ENCODE results near the gene PDLIM1. TPM values are rescaled to one million over a fixed set of nuclear protein-coding genes. Genes with fewer than 3 reads are reported as not detected.

PDLIM1 gene
- total RNA-seq, 4 donors from 2014 or later: 59.5 to 142 (median 79.2) TPM

- Histone ChIP-seq H3K36me3 (peaks cover 0 to under 1% (median 0%) of the 10 kb centered on the region in 3 donors), H3K27ac (peak overlapping the region in 1 of 4 donors; percentile 8), H3K4me1 (peaks cover 4 to 35% (median 9%) of the 10 kb centered on the region in 3 donors), H3K9me3 (no peaks in the 10 kb centered on the region), H3K4me3 (no peak overlapping the region), H3K27me3 (no peaks in the 10 kb centered on the region)
- intact Hi-C loops (cut with DNase I): no loop called here
- 83 to 92% methylated on average over 2 of the region's 2 CpGs for WGBS, 2 donors
- no peak for TF ChIP-seq POLR2A (IDR thresholded peaks at IDR 0.05)
- TF ChIP-seq CTCF (IDR thresholded peaks at IDR 0.05): no peak
- DNase-seq: no peak
Observed at GRCh38 chr10:95326396-95326795, 35.6 kb upstream of the PDLIM1 start.

- TF ChIP-seq CTCF (IDR thresholded peaks at IDR 0.05): no peak
- TF ChIP-seq POLR2A (IDR thresholded peaks at IDR 0.05): no peak
- H3K27ac ChIP-seq: peak overlapping the region in 1 of 4 donors; percentile 8
- peaks cover 4 to 30% (median 9%) of the 10 kb centered on the region in 3 donors for H3K4me1 ChIP-seq
- no peaks in the 10 kb centered on the region for H3K27me3 ChIP-seq
- H3K9me3 ChIP-seq: no peaks in the 10 kb centered on the region
- no peak overlapping the region for H3K4me3 ChIP-seq
- no peak for DNase-seq
- 83 to 100% methylated on average over 2 of the region's 2 CpGs for WGBS, 2 donors
- intact Hi-C loops (cut with DNase I): no loop called here
- peaks cover 0 to 4% (median 0%) of the 10 kb centered on the region in 3 donors for H3K36me3 ChIP-seq
Observed at GRCh38 chr10:95325863-95326262, 35.1 kb upstream of the PDLIM1 start.

- DNase-seq: no peak
- Histone ChIP-seq H3K4me3 (no peak overlapping the region), H3K36me3 (peaks cover 0 to 10% (median 0%) of the 10 kb centered on the region in 3 donors), H3K27me3 (no peaks in the 10 kb centered on the region), H3K9me3 (no peaks in the 10 kb centered on the region), H3K4me1 (peaks cover 4 to 23% (median 9%) of the 10 kb centered on the region in 3 donors), H3K27ac (no peak overlapping the region)
- WGBS, 2 donors: 75 to 86% methylated on average over 11 of the region's 11 CpGs
- intact Hi-C loops (cut with DNase I): no loop called here
- TF ChIP-seq CTCF (IDR thresholded peaks at IDR 0.05) (no peak), POLR2A (IDR thresholded peaks at IDR 0.05) (no peak)
Observed at GRCh38 chr10:95324436-95325268, 33.8 kb upstream of the PDLIM1 start.

GRCh38 chr10:95321554-95322301 lies 30.9 kb upstream of the PDLIM1 start:
- DNase-seq: no peak
- Histone ChIP-seq H3K27me3 (no peaks in the 10 kb centered on the region), H3K4me1 (peaks cover 0 to 11% (median 0%) of the 10 kb centered on the region in 3 donors), H3K36me3 (peaks cover 0 to 10% (median 0%) of the 10 kb centered on the region in 3 donors), H3K27ac (no peak overlapping the region), H3K4me3 (no peak overlapping the region), H3K9me3 (no peaks in the 10 kb centered on the region)
- TF ChIP-seq POLR2A (IDR thresholded peaks at IDR 0.05) (no peak), CTCF (IDR thresholded peaks at IDR 0.05) (no peak)
- intact Hi-C loops (cut with DNase I): no loop called here
- WGBS, 2 donors: 88% methylated on average over 10 of the region's 10 CpGs

GRCh38 chr10:95319239-95319638 lies 28.4 kb upstream of the PDLIM1 start:
- peaks cover 0 to 11% (median 0%) of the 10 kb centered on the region in 3 donors for H3K4me1 ChIP-seq
- intact Hi-C loops (cut with DNase I): no loop called here
- no peak overlapping the region for H3K4me3 ChIP-seq
- DNase-seq: no peak
- no peaks in the 10 kb centered on the region for H3K9me3 ChIP-seq
- peak overlapping the region in 1 of 4 donors; percentile 13 for H3K27ac ChIP-seq
- H3K36me3 ChIP-seq: peaks cover 0 to 20% (median 0%) of the 10 kb centered on the region in 3 donors
- no peak for TF ChIP-seq CTCF (IDR thresholded peaks at IDR 0.05)
- TF ChIP-seq POLR2A (IDR thresholded peaks at IDR 0.05): no peak
- H3K27me3 ChIP-seq: no peaks in the 10 kb centered on the region
